ENCODE data around the gene ARHGAP4.

ARHGAP4 gene

GRCh38 chrX:153905481-153906095, 20.5 kb downstream of the ARHGAP4 start:
- DNase-seq (ENCODE audit: low read depth), result no peak

- no peak for DNase-seq (ENCODE audit: low read depth)
Observed at GRCh38 chrX:153903991-153904957, 21.8 kb downstream of the ARHGAP4 start, which contains the start of gene AVPR2. Gene AVPR2, plus strand, starts transcription at chrX:153904673. Its CDS starts 473 bp downstream, at chrX:153905146.

- no peak for DNase-seq (ENCODE audit: low read depth)
Observed at GRCh38 chrX:153903238-153903980, 22.7 kb downstream of the ARHGAP4 start.

- DNase-seq (ENCODE audit: low read depth), result no peak
Observed at GRCh38 chrX:153902385-153902784, 23.7 kb downstream of the ARHGAP4 start.

GRCh38 chrX:153901753-153902140, 24.3 kb downstream of the ARHGAP4 start:
- DNase-seq (ENCODE audit: low read depth), result no peak

GRCh38 chrX:153900831-153901752, 25.0 kb downstream of the ARHGAP4 start:
- DNase-seq (ENCODE audit: low read depth), result peak; percentile 37

- DNase-seq (ENCODE audit: low read depth), result no peak
Observed at GRCh38 chrX:153897899-153898298, 28.2 kb downstream of the ARHGAP4 start.

- no peak for DNase-seq (ENCODE audit: low read depth)
Observed at GRCh38 chrX:153889123-153889522, 36.9 kb downstream of the ARHGAP4 start.

- DNase-seq (ENCODE audit: low read depth), result no peak
Observed at GRCh38 chrX:153888344-153888743, 37.7 kb downstream of the ARHGAP4 start.

- no peak for DNase-seq (ENCODE audit: low read depth)
Observed at GRCh38 chrX:153887385-153887784, 38.7 kb downstream of the ARHGAP4 start.

GRCh38 chrX:153886915-153887314, 39.1 kb downstream of the ARHGAP4 start:
- no peak for DNase-seq (ENCODE audit: low read depth)

- no peak for DNase-seq (ENCODE audit: low read depth)
Observed at GRCh38 chrX:153885968-153886903, 39.8 kb downstream of the ARHGAP4 start, which contains the start of gene L1CAM. Gene L1CAM, minus strand, starts transcription at chrX:153886173. Its CDS starts 10,337 bp downstream, at chrX:153875836.

GRCh38 chrX:153885208-153885787, 40.8 kb downstream of the ARHGAP4 start:
- no peak for DNase-seq (ENCODE audit: low read depth)

- DNase-seq (ENCODE audit: low read depth), result no peak
Observed at GRCh38 chrX:153884590-153884989, 41.5 kb downstream of the ARHGAP4 start.

- DNase-seq (ENCODE audit: low read depth), result no peak
Observed at GRCh38 chrX:153884136-153884535, 41.9 kb downstream of the ARHGAP4 start.

- no peak for DNase-seq (ENCODE audit: low read depth)
Observed at GRCh38 chrX:153883163-153883843, 42.8 kb downstream of the ARHGAP4 start.

- no peak for DNase-seq (ENCODE audit: low read depth)
Observed at GRCh38 chrX:153882557-153882956, 43.5 kb downstream of the ARHGAP4 start.

- DNase-seq (ENCODE audit: low read depth), result no peak
Observed at GRCh38 chrX:153882086-153882498, 44.0 kb downstream of the ARHGAP4 start.

- DNase-seq (ENCODE audit: low read depth), result no peak
Observed at GRCh38 chrX:153881281-153881680, 44.8 kb downstream of the ARHGAP4 start.

Data from activated T-helper 1 cell treated with Interleukin-2 at 50 U/mL for 16 hours (primary cell).